Hypothalamus (tissue), 51 donors: ENCODE measurements around the gene ANXA8L1.
"Not testable (repeated sequence)": the region's sequence is repeated elsewhere in the genome, so short reads cannot be mapped to it uniquely, and the experiment has no call there.

Experiments used
- DNase-seq, 51 donors: peaks; one replicate each; lab custom pipeline; 2025; lab: John Stamatoyannopoulos, UW

The ANXA8L1 gene

DNA sequence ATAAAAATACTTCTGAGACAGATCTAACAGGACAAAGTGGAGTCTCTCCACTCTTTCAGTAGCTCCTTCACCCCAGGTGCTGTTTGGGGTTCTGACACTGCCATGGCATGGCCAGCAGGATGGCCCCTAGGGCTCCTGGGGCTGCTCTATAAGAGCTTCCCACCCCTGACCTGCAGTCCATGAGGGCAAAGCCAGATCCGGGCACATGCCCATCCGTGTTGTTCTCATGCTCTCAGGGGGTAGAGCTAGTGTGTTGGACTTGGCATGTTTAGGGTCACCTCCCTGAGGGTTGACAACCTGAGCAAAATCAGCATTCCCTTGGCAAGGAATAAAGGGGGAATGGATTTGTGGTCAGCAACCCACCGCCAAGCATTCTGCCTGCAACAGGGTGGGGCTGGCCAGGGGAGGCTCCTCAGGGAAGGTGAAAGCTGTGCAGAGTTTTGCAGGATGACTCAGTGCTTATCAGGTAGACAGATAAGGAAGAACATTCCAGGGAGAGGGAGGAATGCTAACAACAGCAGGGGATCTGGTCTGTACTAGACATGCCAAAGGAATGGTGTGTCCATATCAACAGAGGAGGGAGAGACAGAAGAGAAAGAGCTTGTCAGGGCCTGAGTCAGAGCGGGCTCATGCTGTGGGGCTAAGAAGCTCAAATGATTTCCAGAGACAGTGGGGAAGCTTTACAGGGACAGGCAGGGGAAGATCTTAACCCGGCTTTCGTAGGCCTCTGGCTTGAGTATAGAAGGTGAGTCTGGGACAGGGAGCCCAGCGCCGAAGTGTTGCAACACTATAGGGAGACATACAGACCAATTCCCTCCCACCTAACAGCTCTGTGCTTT is 21.1 kb downstream of the ANXA8L1 start:
- not testable (repeated sequence) for DNase-seq

DNA sequence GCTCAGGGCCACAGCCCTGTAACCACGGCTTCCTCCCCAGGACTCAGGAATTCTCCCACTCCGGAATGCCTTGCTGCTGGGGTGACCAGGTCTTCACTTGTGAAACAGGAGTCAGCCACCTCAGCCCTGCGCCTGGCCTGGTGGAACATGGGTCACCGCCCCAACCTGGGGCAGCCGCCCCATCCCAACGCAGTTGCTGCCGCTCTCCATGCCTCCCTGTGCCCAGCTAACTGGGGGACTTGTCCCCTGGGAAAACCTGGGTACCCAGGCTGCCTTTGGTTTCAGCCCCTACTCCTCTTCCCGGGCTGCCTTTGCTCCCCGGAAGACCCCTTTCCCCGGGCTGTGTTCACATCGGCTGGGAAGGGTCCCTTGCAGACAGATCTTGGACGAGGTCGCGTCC is 22.2 kb downstream of the ANXA8L1 start:
- not testable (repeated sequence) for DNase-seq

DNA sequence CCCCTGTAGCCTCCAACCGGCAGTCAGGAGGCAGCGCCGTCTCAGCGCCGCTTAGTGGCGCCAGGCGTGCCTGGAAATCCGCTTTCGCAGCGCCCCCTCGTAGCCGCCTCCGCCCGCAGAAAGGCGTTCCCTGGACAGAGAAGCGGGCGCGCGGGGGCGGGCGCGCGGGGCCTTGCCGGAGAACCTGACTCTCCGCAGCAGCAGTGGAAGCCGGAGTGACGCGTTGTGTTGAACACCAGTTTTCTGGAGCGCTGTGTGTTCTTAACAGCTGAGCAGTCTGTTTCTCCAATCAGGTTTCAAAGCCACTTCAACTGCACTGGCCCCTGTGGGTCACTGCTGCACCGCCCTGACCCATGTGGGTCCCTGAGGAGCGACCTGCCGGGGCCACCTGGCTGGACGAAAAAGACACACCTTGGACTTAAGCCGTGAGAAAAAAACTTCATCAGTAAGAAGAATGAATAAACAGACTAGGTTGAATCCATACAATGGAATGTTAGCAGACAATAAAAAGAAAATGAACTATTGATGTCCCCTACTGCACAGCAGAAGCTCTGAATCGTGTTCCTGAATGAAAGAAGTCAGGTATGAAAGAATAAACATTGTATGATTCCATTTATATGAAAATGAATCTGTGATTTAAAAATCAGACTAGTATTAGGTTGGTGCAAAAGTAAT is 22.8 kb downstream of the ANXA8L1 start:
- DNase-seq, result peak in 4 of 51 donors; percentile 0 to 24 (median 6)

DNA sequence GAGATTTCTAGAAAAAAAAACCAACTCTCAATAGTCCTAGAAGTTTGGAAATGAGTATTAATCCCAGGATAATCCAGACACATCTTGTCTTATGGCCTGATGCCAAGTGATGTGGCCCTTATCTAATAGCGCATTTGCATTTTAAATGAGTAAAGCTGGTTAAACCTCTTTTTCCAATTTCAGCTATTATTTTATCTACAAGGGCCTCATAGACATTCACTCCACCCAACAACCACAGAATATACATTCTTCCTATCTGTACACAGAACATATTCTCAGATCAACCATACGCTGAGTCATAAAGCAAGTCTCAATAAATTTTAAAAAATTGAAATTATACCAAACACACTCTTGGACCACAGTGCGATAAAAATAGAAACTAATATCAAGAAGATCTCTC is 34.0 kb downstream of the ANXA8L1 start:
- not testable (repeated sequence) for DNase-seq

DNA sequence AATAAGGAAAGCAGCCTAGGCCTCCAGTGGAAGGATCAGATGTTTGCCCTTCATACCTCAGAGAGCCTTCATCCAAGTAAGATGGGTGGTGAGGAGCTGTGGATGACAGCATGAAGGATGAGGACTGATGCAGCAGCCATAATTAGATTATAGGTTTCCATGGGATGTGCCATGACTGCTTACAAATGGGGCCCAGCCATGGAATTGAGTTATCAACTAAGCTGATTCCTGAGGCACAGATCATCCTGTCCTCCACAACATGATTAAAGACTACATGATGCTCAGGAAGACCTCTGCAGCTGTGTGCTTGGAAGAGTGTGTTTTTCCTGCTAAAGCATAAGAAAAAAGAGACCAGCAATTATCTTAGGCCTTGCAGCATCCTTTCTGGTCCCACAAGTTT is 35.5 kb downstream of the ANXA8L1 start:
- not testable (repeated sequence) for DNase-seq

DNA sequence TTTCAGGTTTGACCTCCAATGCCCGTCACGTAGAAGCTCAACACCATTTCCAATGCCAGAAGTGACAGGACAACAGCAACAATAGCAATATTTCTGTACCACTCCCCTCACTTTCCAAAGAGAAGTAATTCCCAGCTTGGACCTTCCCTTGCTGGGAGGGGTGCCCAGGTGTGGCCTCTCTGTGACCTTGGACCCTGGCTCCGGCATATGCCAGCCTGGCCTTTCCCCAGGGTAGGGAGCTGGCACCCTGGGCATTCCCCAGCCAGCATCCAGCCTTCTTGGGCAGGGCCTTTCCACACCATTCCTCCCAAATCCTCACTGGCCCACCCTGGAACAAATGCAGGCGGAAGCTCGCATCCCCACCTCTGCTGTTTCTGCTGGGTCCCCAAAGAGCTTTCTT is 37.1 kb downstream of the ANXA8L1 start:
- not testable (repeated sequence) for DNase-seq

DNA sequence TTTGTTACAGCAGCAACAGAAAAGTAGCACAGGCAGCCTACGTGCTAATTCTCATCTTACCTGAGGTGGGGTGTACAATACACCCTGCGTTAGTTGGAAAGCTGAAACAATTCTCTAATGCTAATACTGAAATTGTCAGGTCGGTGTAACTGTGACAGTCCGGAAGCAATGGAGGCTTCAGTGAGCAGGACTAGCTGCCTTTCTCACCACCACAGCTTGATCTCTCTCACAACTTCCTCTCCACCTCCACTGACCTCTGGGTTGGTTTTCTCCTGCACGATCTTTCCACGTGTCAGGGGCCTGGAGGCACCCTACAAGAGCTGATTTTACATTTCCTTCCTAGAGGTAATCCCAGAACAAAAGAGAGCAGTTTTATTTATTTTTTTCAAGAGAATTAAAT is 39.7 kb downstream of the ANXA8L1 start:
- DNase-seq, result not testable (repeated sequence)

DNA sequence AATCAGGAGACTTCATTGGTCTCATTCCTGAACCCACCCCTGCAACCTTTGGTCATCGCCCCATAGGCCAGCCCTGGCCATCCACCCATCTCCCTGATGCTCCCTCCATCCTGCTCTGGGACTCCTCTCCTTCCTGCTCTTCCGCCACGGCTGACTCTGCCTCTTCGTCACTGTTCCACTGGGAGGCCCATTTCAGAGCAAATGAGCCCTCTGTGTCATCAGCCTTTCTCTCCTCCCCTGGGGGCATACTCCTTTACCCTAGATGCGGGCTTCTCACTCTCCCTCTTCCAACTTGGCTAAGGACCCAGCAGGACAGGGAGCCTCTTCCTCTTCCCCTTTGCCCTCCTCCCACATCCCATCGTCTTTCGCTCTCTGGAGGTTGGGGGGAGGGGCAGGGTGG is 42.7 kb downstream of the ANXA8L1 start:
- DNase-seq, result not testable (repeated sequence)

DNA sequence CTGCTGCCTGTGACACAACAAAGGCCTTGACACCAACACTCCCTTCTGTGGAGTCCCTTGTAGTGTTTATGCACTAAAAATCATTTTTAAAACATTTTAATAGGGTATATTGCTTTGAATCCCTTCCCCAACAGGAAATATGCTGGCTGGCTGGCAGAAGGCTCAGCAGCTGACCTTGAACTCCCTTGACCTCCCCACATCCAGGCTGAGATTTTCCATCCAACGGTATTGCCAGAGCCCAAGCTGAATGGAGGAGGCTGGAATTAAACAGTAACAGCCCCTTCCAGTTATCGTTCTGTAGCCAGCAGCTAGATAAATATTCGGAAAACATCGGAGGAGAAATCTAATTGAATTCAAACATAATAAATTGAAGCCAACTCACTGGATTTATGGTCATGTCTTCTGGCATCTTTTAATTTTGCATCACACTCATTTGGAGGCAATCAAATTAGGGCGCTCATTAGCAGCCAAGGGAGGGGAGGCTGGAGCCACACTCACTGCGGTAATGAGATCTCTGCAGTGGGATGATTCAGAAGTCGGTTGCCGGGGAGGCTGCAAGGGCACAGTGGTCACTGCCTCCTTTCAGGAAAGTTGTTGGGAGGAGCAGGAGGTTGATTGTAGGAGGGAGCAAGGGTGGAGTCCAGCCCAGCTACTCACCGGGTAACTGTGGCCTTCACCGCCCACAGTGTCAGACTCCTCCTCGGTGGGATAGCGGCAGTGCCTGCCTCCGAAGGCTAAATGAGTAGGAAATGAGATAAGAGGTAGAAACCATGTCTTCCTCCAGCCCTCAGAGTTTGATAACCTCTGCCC is 44.2 kb downstream of the ANXA8L1 start:
- DNase-seq, result not testable (repeated sequence)

DNA sequence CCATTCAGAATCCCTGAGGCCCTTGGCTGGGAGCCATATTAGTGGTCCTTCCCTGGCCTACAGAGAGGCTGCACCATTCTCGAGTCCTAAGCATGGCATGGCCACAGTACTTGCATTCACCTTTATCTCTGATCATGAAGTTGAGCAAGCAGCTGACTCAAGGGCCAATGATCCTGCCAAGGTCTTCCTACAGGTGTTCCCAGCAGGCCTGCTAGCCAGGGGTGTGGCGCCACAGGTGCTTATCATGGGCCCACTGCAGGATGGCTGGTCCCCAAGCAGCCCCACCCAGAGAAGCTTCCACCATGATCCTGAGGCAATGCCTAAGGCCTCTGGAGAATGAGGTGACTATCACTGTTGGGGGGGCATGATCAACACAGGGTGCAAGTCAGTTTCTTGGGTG is 48.0 kb downstream of the ANXA8L1 start:
- not testable (repeated sequence) for DNase-seq

DNA sequence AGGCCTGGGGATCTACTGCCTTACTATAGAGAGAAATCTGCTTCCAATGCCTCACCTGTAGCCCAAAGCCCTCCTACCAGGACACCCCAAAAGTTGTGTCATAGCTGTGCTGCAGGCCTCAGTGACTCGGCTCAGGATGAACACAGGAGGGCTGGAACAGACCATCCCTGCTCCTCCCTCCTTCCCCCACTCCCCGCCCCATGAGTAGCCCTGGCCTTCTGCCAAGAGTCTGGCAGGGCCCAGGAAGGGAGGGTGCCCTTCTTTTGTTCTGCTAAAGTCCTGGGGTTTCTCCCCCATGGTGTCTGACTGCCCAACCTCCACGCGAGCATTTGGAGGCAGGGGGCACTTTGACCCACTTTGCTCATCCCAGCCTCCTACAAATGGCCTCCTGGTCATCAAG is 65.4 kb downstream of the ANXA8L1 start:
- not testable (repeated sequence) for DNase-seq
